GM18907 (cell line): ENCODE measurements around the gene TENM4.
"Not testable (repeated sequence)": the region's sequence is repeated elsewhere in the genome, so short reads cannot be mapped to it uniquely, and the experiment has no call there.

ENCODE experiments used
- ATAC-seq: cut with Tn5 transposase; IDR thresholded peaks from one replicate; pipeline ENCODE4 v1.9.1; 2021; ENCODE audit warnings: mild to moderate bottlenecking, moderate library complexity; ENCODE audit not compliant: unreplicated experiment

The TENM4 gene

GRCh38 chr11:79222163-79222562 is 218.7 kb downstream of the TENM4 start:
- ATAC-seq, result not testable (repeated sequence)

- no peak for ATAC-seq
These were observed 219.2 kb downstream of the TENM4 start for GRCh38 chr11:79221444-79222130.

GRCh38 chr11:79220171-79220570 is 220.7 kb downstream of the TENM4 start:
- no peak for ATAC-seq

- no peak for ATAC-seq
These were observed 221.4 kb downstream of the TENM4 start for GRCh38 chr11:79219186-79220045.

GRCh38 chr11:79212741-79213190 is 228.1 kb downstream of the TENM4 start:
- ATAC-seq, result peak; percentile 39

GRCh38 chr11:79209540-79210266 is 231.1 kb downstream of the TENM4 start:
- no peak for ATAC-seq

GRCh38 chr11:79208126-79208525 is 232.7 kb downstream of the TENM4 start:
- ATAC-seq, result peak; percentile 71

GRCh38 chr11:79206951-79207350 is 233.9 kb downstream of the TENM4 start:
- no peak for ATAC-seq

GRCh38 chr11:79205786-79206185 is 235.0 kb downstream of the TENM4 start:
- no peak for ATAC-seq

GRCh38 chr11:79201677-79202347 is 239.0 kb downstream of the TENM4 start:
- ATAC-seq, result peak; percentile 70

GRCh38 chr11:79200398-79201070 is 240.3 kb downstream of the TENM4 start:
- no peak for ATAC-seq

GRCh38 chr11:79199729-79200354 is 241.0 kb downstream of the TENM4 start:
- ATAC-seq, result no peak

GRCh38 chr11:79198898-79199250 is 242.0 kb downstream of the TENM4 start:
- ATAC-seq, result no peak

GRCh38 chr11:79198203-79198897 is 242.5 kb downstream of the TENM4 start:
- ATAC-seq, result no peak

GRCh38 chr11:79196950-79197349 is 243.9 kb downstream of the TENM4 start:
- no peak for ATAC-seq

- no peak for ATAC-seq
These were observed 245.6 kb downstream of the TENM4 start for GRCh38 chr11:79195209-79195608.

GRCh38 chr11:79193663-79194310 is 247.0 kb downstream of the TENM4 start:
- no peak for ATAC-seq

GRCh38 chr11:79192836-79193235 is 248.0 kb downstream of the TENM4 start:
- ATAC-seq, result no peak

- ATAC-seq, result not testable (repeated sequence)
These were observed 249.1 kb downstream of the TENM4 start for GRCh38 chr11:79191716-79192115.
